ENCODE measurements around the gene ENAH.
"Not testable (repeated sequence)": the region's sequence is repeated elsewhere in the genome, so short reads cannot be mapped to it uniquely, and the experiment has no call there.

The ENAH gene

GRCh38 chr1:225658041-225658440 lies 5.1 kb upstream of the ENAH start:
- Histone ChIP-seq H4K20me1 (ENCODE audit: insufficient read depth, low read length, poor library complexity, severe bottlenecking) (no peaks in the 10 kb centered on the region), H3K4me3 (ENCODE audit: low read length, poor library complexity, severe bottlenecking) (no peak overlapping the region), H3K79me2 (ENCODE audit: insufficient read depth, low read length) (no peaks in the 10 kb centered on the region), H3K36me3 (ENCODE audit: insufficient read depth, low read length) (no peaks in the 10 kb centered on the region), H3K9ac (ENCODE audit: low read depth, low read length, poor library complexity, severe bottlenecking) (no peak overlapping the region), H3K4me1 (ENCODE audit: insufficient read depth, low read length, poor library complexity, severe bottlenecking) (peaks cover 8% of the 10 kb centered on the region), H3K27me3 (ENCODE audit: insufficient read depth, low read length, poor library complexity, severe bottlenecking) (no peaks in the 10 kb centered on the region), H3K4me2 (ENCODE audit: low read depth, low read length, poor library complexity, severe bottlenecking) (no peak overlapping the region), H3F3A (ENCODE audit: low read depth) (peaks cover 6% of the 10 kb centered on the region; the same call in 1 of the 2 replicates), H3K9me3 (ENCODE audit: insufficient read depth, low read depth, low read length) (no peaks in the 10 kb centered on the region), H2AFZ (ENCODE audit: low read length) (no peak overlapping the region), H3K9me2 (replicated peaks; ENCODE audit: low read depth, low read length) (no peaks in the 10 kb centered on the region)
- TF ChIP-seq EZH2phosphoT487 (IDR thresholded peaks at IDR 0.05; ENCODE audit: borderline replicate concordance) (no peak), CTCF (conservative IDR thresholded peaks at IDR 0.05; ENCODE audit: low read length) (no peak)

DNA sequence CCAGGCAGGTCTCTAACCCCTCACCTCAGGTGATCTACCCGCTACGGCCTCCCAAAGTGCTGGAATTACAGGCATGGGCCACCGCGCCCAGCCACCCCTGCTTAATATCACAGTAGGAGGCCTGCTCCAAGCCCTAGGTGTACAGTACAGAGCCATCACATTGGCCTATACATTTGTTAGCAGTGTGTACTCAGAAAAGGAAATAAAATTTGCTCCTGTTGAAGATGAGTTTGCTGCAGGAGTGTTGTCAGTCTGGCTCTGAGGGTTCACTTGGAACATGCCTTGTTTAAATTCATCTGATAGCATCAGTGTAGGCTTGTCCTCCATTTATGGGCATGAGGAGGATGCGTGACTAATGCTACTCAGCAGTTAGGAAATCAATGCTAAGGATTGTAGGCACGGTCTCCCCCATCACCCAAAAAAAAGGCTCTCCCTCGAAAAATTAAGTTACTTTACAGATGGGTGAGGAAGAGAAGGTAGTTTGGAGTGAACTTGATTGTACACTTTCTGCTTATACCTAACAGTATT lies 4.6 kb upstream of the ENAH start:
- H2AFZ ChIP-seq (ENCODE audit: low read length): no peak overlapping the region
- H3K4me2 ChIP-seq (ENCODE audit: low read depth, low read length, poor library complexity, severe bottlenecking): no peak overlapping the region
- H4K20me1 ChIP-seq (ENCODE audit: insufficient read depth, low read length, poor library complexity, severe bottlenecking): no peaks in the 10 kb centered on the region
- peaks cover 2% of the 10 kb centered on the region; the same call in 1 of the 2 replicates for H3K79me2 ChIP-seq (ENCODE audit: insufficient read depth, low read length)
- H3K9ac ChIP-seq (ENCODE audit: low read depth, low read length, poor library complexity, severe bottlenecking): no peak overlapping the region
- TF ChIP-seq EZH2phosphoT487 (IDR thresholded peaks at IDR 0.05; ENCODE audit: borderline replicate concordance) (no peak), CTCF (conservative IDR thresholded peaks at IDR 0.05; ENCODE audit: low read length) (no peak)
- H3K27me3 ChIP-seq (ENCODE audit: insufficient read depth, low read length, poor library complexity, severe bottlenecking): no peaks in the 10 kb centered on the region
- H3K36me3 ChIP-seq (ENCODE audit: insufficient read depth, low read length): no peaks in the 10 kb centered on the region
- H3F3A ChIP-seq (ENCODE audit: low read depth): peaks cover 6% of the 10 kb centered on the region; the same call in 1 of the 2 replicates
- H3K9me2 ChIP-seq (replicated peaks; ENCODE audit: low read depth, low read length): no peaks in the 10 kb centered on the region
- H3K4me1 ChIP-seq (ENCODE audit: insufficient read depth, low read length, poor library complexity, severe bottlenecking): peaks cover 8% of the 10 kb centered on the region
- no peak overlapping the region for H3K4me3 ChIP-seq (ENCODE audit: low read length, poor library complexity, severe bottlenecking)
- H3K9me3 ChIP-seq (ENCODE audit: insufficient read depth, low read depth, low read length): no peaks in the 10 kb centered on the region

- peaks cover 15% of the 10 kb centered on the region for H3K79me2 ChIP-seq (ENCODE audit: insufficient read depth, low read length)
- H4K20me1 ChIP-seq (ENCODE audit: insufficient read depth, low read length, poor library complexity, severe bottlenecking); H3K9me2 ChIP-seq (replicated peaks; ENCODE audit: low read depth, low read length); H3K9ac ChIP-seq (ENCODE audit: low read depth, low read length, poor library complexity, severe bottlenecking); H3K36me3 ChIP-seq (ENCODE audit: insufficient read depth, low read length); H3K27me3 ChIP-seq (ENCODE audit: insufficient read depth, low read length, poor library complexity, severe bottlenecking); H3K9me3 ChIP-seq (ENCODE audit: insufficient read depth, low read depth, low read length); H3K4me3 ChIP-seq (ENCODE audit: low read length, poor library complexity, severe bottlenecking); H3F3A ChIP-seq (ENCODE audit: low read depth); H2AFZ ChIP-seq (ENCODE audit: low read length); H3K4me2 ChIP-seq (ENCODE audit: low read depth, low read length, poor library complexity, severe bottlenecking): not testable (repeated sequence)
- H3K4me1 ChIP-seq (ENCODE audit: insufficient read depth, low read length, poor library complexity, severe bottlenecking): peaks cover 19% of the 10 kb centered on the region
These were observed 3.3 kb upstream of the ENAH start for GRCh38 chr1:225656259-225656655.
